ENCODE data around the gene MVK.

DNA sequence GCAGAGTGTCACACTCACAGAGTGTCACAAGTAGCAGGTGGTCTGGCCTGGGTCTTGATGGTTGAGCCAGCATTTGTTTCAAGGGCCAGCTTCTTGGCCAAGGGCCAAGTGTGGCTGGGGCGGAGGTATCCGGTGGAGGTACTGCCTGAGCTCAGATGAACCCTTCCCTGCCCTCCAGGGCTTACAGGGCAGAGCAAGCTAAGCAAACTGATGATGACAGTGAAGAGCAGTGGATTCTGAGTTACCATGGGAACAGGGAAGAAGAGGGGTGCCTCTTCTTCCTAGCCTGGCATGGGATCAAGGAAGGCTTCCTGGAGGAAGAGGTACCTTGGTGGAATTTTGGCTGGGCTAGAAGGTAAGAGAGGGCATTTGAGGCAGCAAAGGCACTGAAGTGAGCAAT, 35.7 kb downstream of the MVK start:
- TF ChIP-seq POLR2A (IDR thresholded peaks at IDR 0.05; ENCODE audit: low read depth, low read length): no peak
- no peak for TF ChIP-seq MAZ (IDR thresholded peaks at IDR 0.05; ENCODE audit: borderline replicate concordance, low read depth, low read length)
- TF ChIP-seq, protein P1, sequence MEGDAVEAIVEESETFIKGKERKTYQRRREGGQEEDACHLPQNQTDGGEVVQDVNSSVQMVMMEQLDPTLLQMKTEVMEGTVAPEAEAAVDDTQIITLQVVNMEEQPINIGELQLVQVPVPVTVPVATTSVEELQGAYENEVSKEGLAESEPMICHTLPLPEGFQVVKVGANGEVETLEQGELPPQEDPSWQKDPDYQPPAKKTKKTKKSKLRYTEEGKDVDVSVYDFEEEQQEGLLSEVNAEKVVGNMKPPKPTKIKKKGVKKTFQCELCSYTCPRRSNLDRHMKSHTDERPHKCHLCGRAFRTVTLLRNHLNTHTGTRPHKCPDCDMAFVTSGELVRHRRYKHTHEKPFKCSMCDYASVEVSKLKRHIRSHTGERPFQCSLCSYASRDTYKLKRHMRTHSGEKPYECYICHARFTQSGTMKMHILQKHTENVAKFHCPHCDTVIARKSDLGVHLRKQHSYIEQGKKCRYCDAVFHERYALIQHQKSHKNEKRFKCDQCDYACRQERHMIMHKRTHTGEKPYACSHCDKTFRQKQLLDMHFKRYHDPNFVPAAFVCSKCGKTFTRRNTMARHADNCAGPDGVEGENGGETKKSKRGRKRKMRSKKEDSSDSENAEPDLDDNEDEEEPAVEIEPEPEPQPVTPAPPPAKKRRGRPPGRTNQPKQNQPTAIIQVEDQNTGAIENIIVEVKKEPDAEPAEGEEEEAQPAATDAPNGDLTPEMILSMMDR (conservative IDR thresholded peaks at IDR 0.05; ENCODE audit: low read depth, low read length): no peak
- no peak for TF ChIP-seq FOS (IDR thresholded peaks at IDR 0.05; ENCODE audit: low read depth, low read length)
- TF ChIP-seq, protein P2, sequence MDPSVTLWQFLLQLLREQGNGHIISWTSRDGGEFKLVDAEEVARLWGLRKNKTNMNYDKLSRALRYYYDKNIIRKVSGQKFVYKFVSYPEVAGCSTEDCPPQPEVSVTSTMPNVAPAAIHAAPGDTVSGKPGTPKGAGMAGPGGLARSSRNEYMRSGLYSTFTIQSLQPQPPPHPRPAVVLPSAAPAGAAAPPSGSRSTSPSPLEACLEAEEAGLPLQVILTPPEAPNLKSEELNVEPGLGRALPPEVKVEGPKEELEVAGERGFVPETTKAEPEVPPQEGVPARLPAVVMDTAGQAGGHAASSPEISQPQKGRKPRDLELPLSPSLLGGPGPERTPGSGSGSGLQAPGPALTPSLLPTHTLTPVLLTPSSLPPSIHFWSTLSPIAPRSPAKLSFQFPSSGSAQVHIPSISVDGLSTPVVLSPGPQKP (IDR thresholded peaks at IDR 0.05; ENCODE audit: borderline replicate concordance, low read depth, low read length): no peak
- no peak for TF ChIP-seq BHLHE40 (IDR thresholded peaks at IDR 0.05; ENCODE audit: low read depth, low read length)
- no peak for TF ChIP-seq NFE2L2 (IDR thresholded peaks at IDR 0.05; ENCODE audit: low read depth, low read length)
- no peak for TF ChIP-seq MXI1 (IDR thresholded peaks at IDR 0.05; ENCODE audit: borderline replicate concordance, low read depth, low read length)
- TF ChIP-seq, protein P3, sequence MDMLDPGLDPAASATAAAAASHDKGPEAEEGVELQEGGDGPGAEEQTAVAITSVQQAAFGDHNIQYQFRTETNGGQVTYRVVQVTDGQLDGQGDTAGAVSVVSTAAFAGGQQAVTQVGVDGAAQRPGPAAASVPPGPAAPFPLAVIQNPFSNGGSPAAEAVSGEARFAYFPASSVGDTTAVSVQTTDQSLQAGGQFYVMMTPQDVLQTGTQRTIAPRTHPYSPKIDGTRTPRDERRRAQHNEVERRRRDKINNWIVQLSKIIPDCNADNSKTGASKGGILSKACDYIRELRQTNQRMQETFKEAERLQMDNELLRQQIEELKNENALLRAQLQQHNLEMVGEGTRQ (IDR thresholded peaks at IDR 0.05; ENCODE audit: low read depth, low read length): no peak
- no peak for TF ChIP-seq CEBPB (IDR thresholded peaks at IDR 0.05; ENCODE audit: low read depth, low read length)
